MCF 10A (cell line): Measurements from ENCODE around the gene C11orf21. TPM values are rescaled to one million over a fixed set of nuclear protein-coding genes. Genes with fewer than 3 reads are reported as not detected.

Experiments
- BruUV-seq: library from RNA; stranded (reverse); fragments of 400-500 nt; replicated peaks from 2 replicates; lab custom pipeline; 2021; lab: Mats Ljungman, UMichigan
- CTCF ChIA-PET: fragments of 300-600 bp; sonication (Branson Sonifier 250); formaldehyde crosslinking; extraction: SDS; loops from one replicate; lab custom pipeline; 2021; ENCODE audit warnings: antibody characterized with exemption, inconsistent platforms; lab: Yijun Ruan, JAX
- POLR2A ChIA-PET: fragments of 300-600, 350-650 bp; sonication (Branson Sonifier 250); formaldehyde crosslinking; extraction: SDS; loops from one replicate; lab custom pipeline; 2020; ENCODE audit warnings: antibody characterized with exemption, inconsistent platforms; lab: Yijun Ruan, JAX
- DNase-seq: peaks from one replicate; pipeline ENCODE4 v3.0.0-alpha.2; 2018; ENCODE audit not compliant: unreplicated experiment
- H3K27ac Mint-ChIP-seq: one replicate; pipeline ENCODE4 v1.8.0; 2022; ENCODE audit warnings: mild to moderate bottlenecking, low read depth, mixed read lengths; ENCODE audit not compliant: unreplicated experiment
- H3K27me3 Mint-ChIP-seq: one replicate; pipeline ENCODE4 v1.8.0; 2022; ENCODE audit warnings: mixed read lengths; ENCODE audit not compliant: insufficient read depth, unreplicated experiment
- H3K36me3 Mint-ChIP-seq: one replicate; pipeline ENCODE4 v1.8.0; 2022; ENCODE audit warnings: mild to moderate bottlenecking, moderate library complexity, mixed read lengths; ENCODE audit not compliant: insufficient read depth, unreplicated experiment
- H3K4me1 Mint-ChIP-seq: one replicate; pipeline ENCODE4 v1.8.0; 2022; ENCODE audit warnings: mixed read lengths; ENCODE audit not compliant: insufficient read depth, unreplicated experiment
- H3K4me3 Mint-ChIP-seq: one replicate; pipeline ENCODE4 v1.8.0; 2022; ENCODE audit warnings: mild to moderate bottlenecking, moderate library complexity, mixed read lengths; ENCODE audit not compliant: unreplicated experiment
- H3K9me3 Mint-ChIP-seq: one replicate; pipeline ENCODE4 v1.8.0; 2022; ENCODE audit warnings: mixed read lengths; ENCODE audit not compliant: unreplicated experiment
- CTCF ChIP-seq: fragments of 200-600 bp; IDR thresholded peaks from one replicate; pipeline ENCODE4 v1.8.0; 2022; ENCODE audit warnings: antibody characterized with exemption, mild to moderate bottlenecking; ENCODE audit not compliant: unreplicated experiment
- intact Hi-C: fragments of 100-400 bp; cut with micrococcal nuclease; formaldehyde crosslinking; loops from 2 replicates; pipeline ENCODE4 v1.14.1; 2022
- total RNA-seq: library from RNA; stranded (reverse); gene quantifications from 2 replicates; pipeline ENCODE4 v1.2.3, GENCODE V29; 2022

The C11orf21 gene
- total RNA-seq, 1 experiment from 2014 or later: not detected

- POLR2A ChIA-PET: interaction anchor here (1.0 to 3.1 kb wide), 5 partner anchors 71 to 120 kb away, joined by 3 to 14 read pairs (median 6); partner anchors contain the start of genes CD81 and TSSC4
These were observed 4.2 kb upstream of the C11orf21 start for GRCh38 chr11:2305788-2306451.

GRCh38 chr11:2305140-2305778 lies 3.5 kb upstream of the C11orf21 start:
- no peaks in the 10 kb centered on the region for H3K9me3 Mint-ChIP-seq
- peaks cover 7% of the 10 kb centered on the region for H3K4me1 Mint-ChIP-seq
- ChIA-PET POLR2A (interaction anchor here (1.0 to 3.1 kb wide), 5 partner anchors 72 to 120 kb away, joined by 3 to 14 read pairs (median 6); partner anchors contain the start of genes CD81 and TSSC4), CTCF (interaction anchor here (0.6 to 10.6 kb wide), 51 partner anchors 8 to 1313 kb away, joined by 3 to 240 read pairs (median 4); partner anchors contain the start of gene TSSC4)
- H3K27me3 Mint-ChIP-seq: no peaks in the 10 kb centered on the region
- H3K27ac Mint-ChIP-seq: no peak overlapping the region
- peak; percentile 77 for TF ChIP-seq CTCF
- intact Hi-C loops: loop anchor here (1.0 kb wide), 2 partner anchors 95 to 114 kb away; partner anchors contain the start of gene TSSC4
- no peak overlapping the region for H3K4me3 Mint-ChIP-seq
- peak; percentile 67 for DNase-seq
- no peaks in the 10 kb centered on the region for H3K36me3 Mint-ChIP-seq
- no TSS peak for BruUV-seq

More at GRCh38 chr11:2305788-2306451, 4.2 kb upstream of the C11orf21 start:
- BruUV-seq: no TSS peak
- H3K4me1 Mint-ChIP-seq: peaks cover 7% of the 10 kb centered on the region
- no peaks in the 10 kb centered on the region for H3K9me3 Mint-ChIP-seq
- CTCF ChIA-PET: interaction anchor here (0.6 to 10.6 kb wide), 31 partner anchors 9 to 1314 kb away, joined by 3 to 240 read pairs (median 6); partner anchors contain the start of gene TSSC4
- intact Hi-C loops: loop anchor here (1.0 kb wide), 2 partner anchors 94 to 113 kb away; partner anchors contain the start of gene TSSC4
- H3K27ac Mint-ChIP-seq: peak overlapping the region; percentile 39
- no peak for DNase-seq
- TF ChIP-seq CTCF: no peak
- no peak overlapping the region for H3K4me3 Mint-ChIP-seq
- no peaks in the 10 kb centered on the region for H3K27me3 Mint-ChIP-seq
- no peaks in the 10 kb centered on the region for H3K36me3 Mint-ChIP-seq

- Mint-ChIP-seq H3K4me3 (no peak overlapping the region), H3K27ac (no peak overlapping the region), H3K9me3 (no peaks in the 10 kb centered on the region), H3K4me1 (peaks cover 7% of the 10 kb centered on the region), H3K27me3 (no peaks in the 10 kb centered on the region), H3K36me3 (no peaks in the 10 kb centered on the region)
- no TSS peak for BruUV-seq
- intact Hi-C loops: loop anchor here (1.0 kb wide), 2 partner anchors 96 to 115 kb away; partner anchors contain the start of gene TSSC4
- ChIA-PET POLR2A (interaction anchor here (1.0 to 3.1 kb wide), 4 partner anchors 72 to 121 kb away, joined by 4 to 14 read pairs (median 6); partner anchors contain the start of genes CD81 and TSSC4), CTCF (interaction anchor here (0.6 to 10.6 kb wide), 45 partner anchors 8 to 1102 kb away, joined by 3 to 240 read pairs (median 4); partner anchors contain the start of gene TSSC4)
- no peak for DNase-seq
- no peak for TF ChIP-seq CTCF
These were observed 2.9 kb upstream of the C11orf21 start for GRCh38 chr11:2304506-2305139.
